Astrocyte (in vitro differentiated cells and primary cell): ENCODE measurements around the gene ZNF813.

Experiments
- EZH2 ChIP-seq: IDR thresholded peaks from 2 replicates; pipeline ENCODE4 v1.6.1; 2012; ENCODE audit warnings: mild to moderate bottlenecking, low read length, inconsistent platforms; ENCODE audit not compliant: insufficient read depth
- TF ChIP-seq, protein P1 (sequence below): IDR thresholded peaks from 2 replicates; pipeline ENCODE4 v1.5.1; 2011; ENCODE audit warnings: low read depth, mild to moderate bottlenecking, inconsistent platforms, low read length, moderate library complexity; ENCODE audit not compliant: insufficient read depth

DNA sequence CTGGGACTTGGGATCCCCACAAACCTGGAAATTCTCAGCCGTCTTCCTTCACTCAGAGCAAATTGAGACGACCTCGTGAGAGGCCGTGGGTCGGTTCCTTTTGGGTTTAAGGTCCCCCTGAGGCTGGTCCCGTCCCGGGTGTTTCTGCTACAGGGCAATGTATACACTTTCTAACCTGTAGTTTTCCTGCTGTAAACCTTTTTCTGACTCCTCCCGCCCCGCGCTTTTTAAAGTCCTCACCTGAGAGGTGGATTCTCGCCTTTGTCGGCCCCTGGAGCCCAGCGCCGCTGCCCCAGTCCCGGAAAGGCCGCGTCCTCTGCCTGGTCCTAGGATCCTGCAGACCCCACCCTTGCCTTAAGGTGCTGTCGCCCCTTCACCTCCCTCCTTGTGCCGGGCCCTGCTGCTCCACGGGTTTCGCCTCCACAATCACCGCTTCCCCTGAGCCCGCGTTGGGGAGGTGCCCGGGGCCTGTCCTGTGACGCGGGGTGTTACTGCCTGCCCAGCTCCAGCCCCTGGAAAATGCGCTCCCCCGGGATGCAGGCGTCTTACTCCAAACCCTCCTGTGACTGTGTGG lies 35.4 kb upstream of the ZNF813 start:
- TF ChIP-seq, protein P1, sequence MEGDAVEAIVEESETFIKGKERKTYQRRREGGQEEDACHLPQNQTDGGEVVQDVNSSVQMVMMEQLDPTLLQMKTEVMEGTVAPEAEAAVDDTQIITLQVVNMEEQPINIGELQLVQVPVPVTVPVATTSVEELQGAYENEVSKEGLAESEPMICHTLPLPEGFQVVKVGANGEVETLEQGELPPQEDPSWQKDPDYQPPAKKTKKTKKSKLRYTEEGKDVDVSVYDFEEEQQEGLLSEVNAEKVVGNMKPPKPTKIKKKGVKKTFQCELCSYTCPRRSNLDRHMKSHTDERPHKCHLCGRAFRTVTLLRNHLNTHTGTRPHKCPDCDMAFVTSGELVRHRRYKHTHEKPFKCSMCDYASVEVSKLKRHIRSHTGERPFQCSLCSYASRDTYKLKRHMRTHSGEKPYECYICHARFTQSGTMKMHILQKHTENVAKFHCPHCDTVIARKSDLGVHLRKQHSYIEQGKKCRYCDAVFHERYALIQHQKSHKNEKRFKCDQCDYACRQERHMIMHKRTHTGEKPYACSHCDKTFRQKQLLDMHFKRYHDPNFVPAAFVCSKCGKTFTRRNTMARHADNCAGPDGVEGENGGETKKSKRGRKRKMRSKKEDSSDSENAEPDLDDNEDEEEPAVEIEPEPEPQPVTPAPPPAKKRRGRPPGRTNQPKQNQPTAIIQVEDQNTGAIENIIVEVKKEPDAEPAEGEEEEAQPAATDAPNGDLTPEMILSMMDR, result no peak
- TF ChIP-seq EZH2, result no peak
